Heart right ventricle (tissue), 16 donors: ENCODE data around the gene MGME1. TPM values are rescaled to one million over a fixed set of nuclear protein-coding genes. Genes with fewer than 3 reads are reported as not detected.

Source experiments
- ATAC-seq, 8 donors: fragments of 200-7000 bp; cut with Tn5 transposase; one replicate each; pipeline ENCODE4 v1.9.1; 2020; ENCODE audit warnings: mild to moderate bottlenecking in 8 of 8, moderate library complexity in 8 of 8, moderate number of reproducible peaks in 1 of 8
- DNase-seq, 2 donors: peaks; one replicate each; pipeline ENCODE4 v3.0.0-alpha.2; 2020
- H3K27ac ChIP-seq, 10 donors: fragments of 200-600 bp; sonication (generic) in 2 of 10; one replicate each; pipeline versions ENCODE4 v1.5.0 to v1.8.0; 2020 to 2022; ENCODE audit warnings: mild to moderate bottlenecking in 3 of 10
- H3K27me3 ChIP-seq, 7 donors: fragments of 200-600 bp; one replicate each; pipeline ENCODE4 v1.8.0; 2021 to 2022; ENCODE audit warnings: mild to moderate bottlenecking in 2 of 7
- H3K36me3 ChIP-seq, 9 donors: fragments of 200-600 bp; sonication (generic) in 1 of 9; one replicate each; pipeline versions ENCODE4 v1.5.0 to v1.8.0; 2020 to 2022; ENCODE audit warnings: mild to moderate bottlenecking in 2 of 9
- H3K4me1 ChIP-seq, 9 donors: fragments of 200-600 bp; sonication (generic) in 1 of 9; one replicate each; pipeline versions ENCODE4 v1.5.0 to v1.8.0; 2020 to 2022; ENCODE audit warnings: mild to moderate bottlenecking in 4 of 9
- H3K4me3 ChIP-seq, 10 donors: fragments of 200-600 bp; sonication (generic) in 2 of 10; one replicate each; pipeline versions ENCODE4 v1.5.0 to v1.8.0; 2020 to 2022; ENCODE audit warnings: mild to moderate bottlenecking in 7 of 10, moderate library complexity in 2 of 10
- H3K9me3 ChIP-seq, 11 donors: fragments of 200-600 bp in 10 of 11; sonication (generic) in 2 of 11; one replicate each; pipeline versions ENCODE4 v1.5.0 to v1.8.0; 2013 to 2022; ENCODE audit warnings: mild to moderate bottlenecking in 2 of 11, control low read depth in 1 of 11, moderate library complexity in 1 of 11
- CTCF ChIP-seq, 9 donors: fragments of 200-600 bp; sonication (generic) in 2 of 9; IDR thresholded peaks; one replicate each; pipeline versions ENCODE4 v1.5.0 to v1.8.0; 2021 to 2022; ENCODE audit warnings: antibody characterized with exemption in 9 of 9, mild to moderate bottlenecking in 5 of 9, moderate library complexity in 1 of 9
- WGBS, 2 donors: extraction: QIAGEN DNeasy Blood & Tissue Kit; methylation state at CpG; one replicate each; pipeline ENCODE4 v1.1.7; 2013; ENCODE audit warnings: inconsistent platforms in 1 of 2; 5-methylcytosine and 5-hydroxymethylcytosine counted together
- intact Hi-C, 10 donors: fragments of 100-400 bp; cut with DNase I; formaldehyde crosslinking; loops; one replicate each; pipeline versions ENCODE4 v1.11.1 to v1.14.2; 2022
- polyA plus RNA-seq, 2 donors: library from polyadenylated mRNA; stranded (reverse); fragments of 200-250 nt; gene quantifications; one replicate each; pipeline ENCODE4 v1.2.3, GENCODE V29; 2013
- total RNA-seq, 10 donors: library from RNA; stranded (reverse); fragmentation: NEBNext Ultra II Directional in 3 of 10; extraction: Animal tissue kit (Norgen Biotek cat#: 25700) in 3 of 10; gene quantifications; one replicate each; pipeline versions ENCODE4 v1.2.1 to v1.2.4, GENCODE V29; 2021 to 2023
- donor health status: Arrhythmogenic right ventricular cardiomyopathy.
- donor health status: ischemic (EF 13 %, LVEDD 7.1; RV severe dilation, severe dysfunction).
- donor health status: healthy with polysubstance abuse.
- donor health status: DM: no; HTN: yes; CAD: no.
- donor health status: DM: no; HTN: no; CAD: no.
- donor health status: ischemic (EF 25% LVEDD 6.9; RV normal size, moderate dysfunction).
- donor health status: ischemic (EF 25% LVEDD 5.7; RV mildly dilated, moderate dysfunction).
- donor health status: healthy.
- donor health status: DM: yes; HTN: yes; CAD: no.
- donor health status: Ischemic cardiomyopathy.
- donor health status: ischemic (EF 35%, LVEDD 5.7; RV mildly dilated, moderate dysfunction).
- donor health status: nonischemic (EF 11% LVEDD 7.7; RV severe dilation, severe dysfunction).
- donor health status: DM: yes; HTN: yes; CAD: no.
- donor health status: PGD.
- donor health status: ischemic (EF 29% LVEDD 5.4; RV normal size, mild dysfunction).
- donor health status: nonischemic (EF 23%, LVEDD 6.1; RV moderate dilation, normal function).

MGME1 gene
- total and polyA plus RNA-seq, 12 donors: 6.0 to 16.0 (median 12.9) TPM

- 82 to 84% methylated on average over 3 of the region's 3 CpGs for WGBS, 2 donors
- H3K9me3 ChIP-seq: no peaks in the 10 kb centered on the region
- no peak for TF ChIP-seq CTCF (IDR thresholded peaks at IDR 0.05)
- DNase-seq (no peak), ATAC-seq (no peak)
- H3K27me3 ChIP-seq: peaks cover 0 to 9% (median 0%) of the 10 kb centered on the region in 7 donors
- H3K27ac ChIP-seq: no peak overlapping the region
- no peaks in the 10 kb centered on the region for H3K36me3 ChIP-seq
- H3K4me1 ChIP-seq: no peaks in the 10 kb centered on the region
- no peak overlapping the region for H3K4me3 ChIP-seq
- intact Hi-C loops: no loop called here
Observed at GRCh38 chr20:18016772-18017171, 48.0 kb downstream of the MGME1 start.

- intact Hi-C loops: no loop called here
- WGBS, 2 donors: 81 to 85% methylated on average over 10 of the region's 10 CpGs
- Histone ChIP-seq H3K4me1 (no peaks in the 10 kb centered on the region), H3K27me3 (peaks cover 0 to 9% (median 0%) of the 10 kb centered on the region in 7 donors), H3K9me3 (no peaks in the 10 kb centered on the region), H3K4me3 (no peak overlapping the region), H3K27ac (no peak overlapping the region), H3K36me3 (no peaks in the 10 kb centered on the region)
- no peak for TF ChIP-seq CTCF (IDR thresholded peaks at IDR 0.05)
- no peak for ATAC-seq
- DNase-seq: no peak
Observed at GRCh38 chr20:18018100-18018499, 49.3 kb downstream of the MGME1 start.

- no peaks in the 10 kb centered on the region for H3K4me1 ChIP-seq
- intact Hi-C loops: no loop called here
- no peak overlapping the region for H3K27ac ChIP-seq
- H3K27me3 ChIP-seq: peaks cover 0 to 9% (median 0%) of the 10 kb centered on the region in 7 donors
- H3K9me3 ChIP-seq: no peaks in the 10 kb centered on the region
- TF ChIP-seq CTCF (IDR thresholded peaks at IDR 0.05): peak in 4 of 9 donors; percentile 10 to 50 (median 29)
- no peak overlapping the region for H3K4me3 ChIP-seq
- WGBS, 2 donors: 0 to 4% methylated on average over 1 of the region's 1 CpG
- ATAC-seq (peak in 2 of 8 donors; percentile 30 to 52), DNase-seq (no peak)
- H3K36me3 ChIP-seq: no peaks in the 10 kb centered on the region
Observed at GRCh38 chr20:18019068-18019467, 50.2 kb downstream of the MGME1 start.

GRCh38 chr20:18020931-18021330, 52.1 kb downstream of the MGME1 start:
- no peak for TF ChIP-seq CTCF (IDR thresholded peaks at IDR 0.05)
- H3K4me3 ChIP-seq: no peak overlapping the region
- WGBS, 2 donors: 86 to 87% methylated on average over 7 of the region's 7 CpGs

More at GRCh38 chr20:18020931-18021330, 52.1 kb downstream of the MGME1 start:
- no peak overlapping the region for H3K27ac ChIP-seq
- DNase-seq: no peak
- no peaks in the 10 kb centered on the region for H3K4me1 ChIP-seq
- no peaks in the 10 kb centered on the region for H3K36me3 ChIP-seq
- no peak for ATAC-seq
- H3K9me3 ChIP-seq: no peaks in the 10 kb centered on the region
- intact Hi-C loops: no loop called here
- H3K27me3 ChIP-seq: peaks cover 0 to 12% (median 0%) of the 10 kb centered on the region in 7 donors
